WTC11 (cell line): ENCODE data around the gene CPT1B.

Source experiments
- JUN ChIP-seq: sonication (generic); formaldehyde crosslinking; IDR thresholded peaks from 2 replicates; pipeline ENCODE4 v1.8.0; 2023; ENCODE audit warnings: mild to moderate bottlenecking, missing genetic modification reagents
- TF ChIP-seq, protein P1 (sequence below): fragments of 200-600 bp; IDR thresholded peaks from 2 replicates; pipeline ENCODE4 v1.8.0; 2022; ENCODE audit warnings: antibody characterized with exemption
- TF ChIP-seq, protein P2 (sequence below): sonication (generic); formaldehyde crosslinking; IDR thresholded peaks from 2 replicates; pipeline ENCODE4 v1.8.1; 2022; ENCODE audit warnings: low read depth, mild to moderate bottlenecking, moderate library complexity, missing genetic modification reagents, borderline replicate concordance

DNA sequence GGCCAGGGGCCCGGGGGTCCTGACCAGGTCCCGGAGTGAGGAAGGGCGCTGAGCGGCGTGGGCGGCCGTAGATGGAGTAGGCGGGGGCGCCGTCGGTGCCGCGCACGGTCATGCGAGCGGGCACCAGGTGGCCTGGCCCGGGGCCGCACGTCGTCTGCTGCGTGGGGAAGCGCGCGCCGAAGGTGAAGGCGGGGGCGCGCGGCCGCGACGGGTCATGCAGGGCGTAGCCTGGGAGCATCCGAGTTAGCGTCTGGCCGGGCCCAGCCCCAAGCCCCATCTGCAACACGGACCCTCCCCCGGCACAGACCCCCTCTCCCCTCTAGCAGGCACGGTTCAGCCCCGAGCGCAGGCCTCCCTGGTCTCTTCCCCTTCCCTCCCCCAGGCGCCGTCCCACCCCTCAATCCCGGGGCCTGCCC is 46.7 kb downstream of the CPT1B start:
- TF ChIP-seq, protein P1, sequence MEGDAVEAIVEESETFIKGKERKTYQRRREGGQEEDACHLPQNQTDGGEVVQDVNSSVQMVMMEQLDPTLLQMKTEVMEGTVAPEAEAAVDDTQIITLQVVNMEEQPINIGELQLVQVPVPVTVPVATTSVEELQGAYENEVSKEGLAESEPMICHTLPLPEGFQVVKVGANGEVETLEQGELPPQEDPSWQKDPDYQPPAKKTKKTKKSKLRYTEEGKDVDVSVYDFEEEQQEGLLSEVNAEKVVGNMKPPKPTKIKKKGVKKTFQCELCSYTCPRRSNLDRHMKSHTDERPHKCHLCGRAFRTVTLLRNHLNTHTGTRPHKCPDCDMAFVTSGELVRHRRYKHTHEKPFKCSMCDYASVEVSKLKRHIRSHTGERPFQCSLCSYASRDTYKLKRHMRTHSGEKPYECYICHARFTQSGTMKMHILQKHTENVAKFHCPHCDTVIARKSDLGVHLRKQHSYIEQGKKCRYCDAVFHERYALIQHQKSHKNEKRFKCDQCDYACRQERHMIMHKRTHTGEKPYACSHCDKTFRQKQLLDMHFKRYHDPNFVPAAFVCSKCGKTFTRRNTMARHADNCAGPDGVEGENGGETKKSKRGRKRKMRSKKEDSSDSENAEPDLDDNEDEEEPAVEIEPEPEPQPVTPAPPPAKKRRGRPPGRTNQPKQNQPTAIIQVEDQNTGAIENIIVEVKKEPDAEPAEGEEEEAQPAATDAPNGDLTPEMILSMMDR = no peak
- TF ChIP-seq, protein P2, sequence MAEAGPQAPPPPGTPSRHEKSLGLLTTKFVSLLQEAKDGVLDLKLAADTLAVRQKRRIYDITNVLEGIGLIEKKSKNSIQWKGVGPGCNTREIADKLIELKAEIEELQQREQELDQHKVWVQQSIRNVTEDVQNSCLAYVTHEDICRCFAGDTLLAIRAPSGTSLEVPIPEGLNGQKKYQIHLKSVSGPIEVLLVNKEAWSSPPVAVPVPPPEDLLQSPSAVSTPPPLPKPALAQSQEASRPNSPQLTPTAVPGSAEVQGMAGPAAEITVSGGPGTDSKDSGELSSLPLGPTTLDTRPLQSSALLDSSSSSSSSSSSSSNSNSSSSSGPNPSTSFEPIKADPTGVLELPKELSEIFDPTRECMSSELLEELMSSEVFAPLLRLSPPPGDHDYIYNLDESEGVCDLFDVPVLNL (CRISPR knock-in tag) = no peak
- no peak for TF ChIP-seq JUN
